IMR-90 (cell line): ENCODE results near the gene SLC7A6OS.

Experiments
- BHLHE40 ChIP-seq: fragments of 150-350 bp; IDR thresholded peaks from 2 replicates; pipeline ENCODE4 v1.6.1; 2016; ENCODE audit warnings: mild to moderate bottlenecking, low read depth, low read length
- CEBPB ChIP-seq: IDR thresholded peaks from 2 replicates; pipeline ENCODE4 v1.6.1; 2012; ENCODE audit warnings: low read depth, low read length, improper control_type of control experiment
- CTCF ChIP-seq: conservative IDR thresholded peaks from 2 replicates; pipeline ENCODE4 v1.5.1; 2012; ENCODE audit warnings: mild to moderate bottlenecking, low read depth, low read length, improper control_type of control experiment
- ELK1 ChIP-seq: fragments of 150-350 bp; IDR thresholded peaks from 2 replicates; pipeline ENCODE4 v1.6.1; 2016; ENCODE audit warnings: low read depth, mild to moderate bottlenecking, low read length, moderate library complexity, borderline replicate concordance
- FOS ChIP-seq: fragments of 150-350 bp; IDR thresholded peaks from 2 replicates; pipeline ENCODE4 v1.6.1; 2016; ENCODE audit warnings: low read depth, low read length
- MAFK ChIP-seq: IDR thresholded peaks from 2 replicates; pipeline ENCODE4 v1.6.1; 2012; ENCODE audit warnings: low read depth, low read length, improper control_type of control experiment
- MAZ ChIP-seq: IDR thresholded peaks from 2 replicates; pipeline ENCODE4 v1.6.1; 2012; ENCODE audit warnings: low read depth, mild to moderate bottlenecking, low read length, improper control_type of control experiment, moderate library complexity, borderline replicate concordance
- MXI1 ChIP-seq: IDR thresholded peaks from 2 replicates; pipeline ENCODE4 v1.6.1; 2012; ENCODE audit warnings: low read depth, mild to moderate bottlenecking, low read length, moderate library complexity, borderline replicate concordance
- NFE2L2 ChIP-seq: fragments of 150-350 bp; IDR thresholded peaks from 2 replicates; pipeline ENCODE4 v1.6.1; 2016; ENCODE audit warnings: low read depth, mild to moderate bottlenecking, low read length
- POLR2A ChIP-seq: IDR thresholded peaks from 2 replicates; pipeline ENCODE4 v1.6.1; 2012; ENCODE audit warnings: mild to moderate bottlenecking, low read depth, low read length
- RAD21 ChIP-seq: IDR thresholded peaks from 2 replicates; pipeline ENCODE4 v1.6.1; 2012; ENCODE audit warnings: low read length, improper control_type of control experiment
- RCOR1 ChIP-seq: IDR thresholded peaks from 2 replicates; pipeline ENCODE4 v1.6.1; 2012; ENCODE audit warnings: mild to moderate bottlenecking, low read length, improper control_type of control experiment; ENCODE audit not compliant: insufficient replicate concordance
- RFX5 ChIP-seq: IDR thresholded peaks from 2 replicates; pipeline ENCODE4 v1.8.0; 2012; ENCODE audit warnings: low read depth, mild to moderate bottlenecking, low read length, moderate library complexity
- USF2 ChIP-seq: fragments of 150-350 bp; IDR thresholded peaks from 2 replicates; pipeline ENCODE4 v1.6.1; 2017; ENCODE audit warnings: mild to moderate bottlenecking, antibody characterized with exemption, low read length, low read depth

GRCh38 chr16:68332411-68333121, 21.8 kb upstream of the SLC7A6OS start:
- TF ChIP-seq CTCF = no peak
- no peak for TF ChIP-seq NFE2L2
- TF ChIP-seq ELK1 = no peak
- TF ChIP-seq POLR2A = no peak
- no peak for TF ChIP-seq RAD21
- TF ChIP-seq RFX5 = no peak
- no peak for TF ChIP-seq MXI1
- TF ChIP-seq FOS = no peak
- TF ChIP-seq BHLHE40 = no peak
- TF ChIP-seq CEBPB = no peak
- no peak for TF ChIP-seq MAZ
- no peak for TF ChIP-seq RCOR1
- TF ChIP-seq MAFK = no peak
- TF ChIP-seq USF2 = no peak
